Measurements from ENCODE around the gene C19orf25.

Gene C19orf25

GRCh38 chr19:1478934-1479707 is at the start of gene C19orf25:
Gene C19orf25, minus strand, starts transcription at chr19:1479215. Its CDS starts 312 bp downstream, at chr19:1478903.
- Histone ChIP-seq H3K4me3 (peak within 1 kb of the TSS; percentile 75 to 89 (median 86)), H3K4me2 (peak within 1 kb of the TSS; percentile 91 to 96 (median 95)), H3K36me3 (peaks cover 20 to 36% (median 34%) of the 10 kb centered on the region in 11 experiments; a peak in 21 of 22 replicates), H3K27ac (peak within 1 kb of the TSS; percentile 52 to 86 (median 78)), H3K9ac (peak within 1 kb of the TSS; percentile 70 to 89 (median 86)), H3K27me3 (peaks cover 0 to 6% (median 0%) of the 10 kb centered on the region in 11 experiments; a peak in 7 of 22 replicates), H4K20me1 (peaks cover 38 to 46% (median 44%) of the 10 kb centered on the region in 11 experiments), H3K9me3 (replicated peaks in 1 of 11) (no peaks in the 10 kb centered on the region), H3K4me1 (peaks cover 30 to 44% (median 37%) of the 10 kb centered on the region in 10 experiments)
- TF ChIP-seq Cebpa-rat (IDR thresholded peaks at IDR 0.05): no peak

- Histone ChIP-seq H3K27me3 (peaks cover 12 to 34% (median 28%) of the 10 kb centered on the region in 11 experiments; a peak in 19 of 22 replicates), H3K9ac (no peak overlapping the region), H3K4me3 (no peak overlapping the region), H3K4me2 (no peak overlapping the region), H4K20me1 (peaks cover 0 to 32% (median 0%) of the 10 kb centered on the region in 11 experiments; a peak in 2 of 22 replicates), H3K4me1 (peaks cover 0 to 5% (median under 1%) of the 10 kb centered on the region in 10 experiments; a peak in 7 of 20 replicates), H3K9me3 (replicated peaks in 1 of 11) (0 out of 22 replicates have a peak, but pooled peaks cover 0 to 4% (median 0%) of the 10 kb centered on the region in 11 experiments), H3K27ac (no peak overlapping the region), H3K36me3 (no peaks in the 10 kb centered on the region)
- no peak for TF ChIP-seq Cebpa-rat (IDR thresholded peaks at IDR 0.05)
These were observed 48.8 kb upstream of the C19orf25 start for GRCh38 chr19:1527650-1528309.

- TF ChIP-seq Cebpa-rat (IDR thresholded peaks at IDR 0.05): peak in 1 of 11 experiments; percentile 40; a peak in 2 of 22 replicates
- Histone ChIP-seq H3K9ac (no peak overlapping the region), H3K4me3 (no peak overlapping the region), H3K4me2 (no peak overlapping the region), H3K27ac (no peak overlapping the region), H3K9me3 (replicated peaks in 1 of 11) (0 out of 22 replicates have a peak, but pooled peaks cover 0 to 4% (median 0%) of the 10 kb centered on the region in 11 experiments), H3K27me3 (peaks cover 16 to 36% (median 30%) of the 10 kb centered on the region in 11 experiments; a peak in 20 of 22 replicates), H4K20me1 (peaks cover 0 to 32% (median 0%) of the 10 kb centered on the region in 11 experiments; a peak in 2 of 22 replicates), H3K36me3 (no peaks in the 10 kb centered on the region), H3K4me1 (peaks cover 0 to 5% (median under 1%) of the 10 kb centered on the region in 10 experiments; a peak in 12 of 20 replicates)
These were observed 48.1 kb upstream of the C19orf25 start for GRCh38 chr19:1526979-1527649.

- no peak overlapping the region for H3K4me2 ChIP-seq
- H4K20me1 ChIP-seq: peaks cover 0 to 32% (median 0%) of the 10 kb centered on the region in 11 experiments; a peak in 2 of 22 replicates
- H3K36me3 ChIP-seq: no peaks in the 10 kb centered on the region
- 0 out of 22 replicates have a peak, but pooled peaks cover 0 to 4% (median 0%) of the 10 kb centered on the region in 11 experiments for H3K9me3 ChIP-seq (replicated peaks in 1 of 11)
- no peak overlapping the region for H3K27ac ChIP-seq
- H3K27me3 ChIP-seq: peaks cover 20 to 36% (median 30%) of the 10 kb centered on the region in 11 experiments; a peak in 20 of 22 replicates
- H3K9ac ChIP-seq: no peak overlapping the region
- H3K4me1 ChIP-seq: peaks cover 0 to 14% (median 9%) of the 10 kb centered on the region in 10 experiments; a peak in 15 of 20 replicates
- no peak for TF ChIP-seq Cebpa-rat (IDR thresholded peaks at IDR 0.05)
- no peak overlapping the region for H3K4me3 ChIP-seq
These were observed 47.2 kb upstream of the C19orf25 start for GRCh38 chr19:1526066-1526778.

GRCh38 chr19:1525343-1525742 is 46.3 kb upstream of the C19orf25 start:
- Histone ChIP-seq H3K4me2 (no peak overlapping the region), H3K9me3 (replicated peaks in 1 of 11) (0 out of 22 replicates have a peak, but pooled peaks cover 0 to 4% (median 0%) of the 10 kb centered on the region in 11 experiments), H3K9ac (no peak overlapping the region), H3K4me3 (no peak overlapping the region), H3K27ac (no peak overlapping the region), H4K20me1 (peaks cover 0 to 32% (median 0%) of the 10 kb centered on the region in 11 experiments; a peak in 2 of 22 replicates), H3K27me3 (peaks cover 20 to 36% (median 30%) of the 10 kb centered on the region in 11 experiments; a peak in 20 of 22 replicates), H3K4me1 (peaks cover 3 to 22% (median 16%) of the 10 kb centered on the region in 10 experiments), H3K36me3 (no peaks in the 10 kb centered on the region)
- TF ChIP-seq Cebpa-rat (IDR thresholded peaks at IDR 0.05): no peak

GRCh38 chr19:1524972-1525325 is 45.9 kb upstream of the C19orf25 start:
- no peak for TF ChIP-seq Cebpa-rat (IDR thresholded peaks at IDR 0.05)
- peaks cover 7 to 26% (median 20%) of the 10 kb centered on the region in 10 experiments for H3K4me1 ChIP-seq

GRCh38 chr19:1524287-1524971 is 45.4 kb upstream of the C19orf25 start:
- Histone ChIP-seq H3K4me2 (no peak overlapping the region), H3K4me1 (peaks cover 8 to 28% (median 21%) of the 10 kb centered on the region in 10 experiments), H4K20me1 (peaks cover 0 to 30% (median 0%) of the 10 kb centered on the region in 11 experiments; a peak in 2 of 22 replicates), H3K9ac (no peak overlapping the region), H3K36me3 (no peaks in the 10 kb centered on the region), H3K27ac (no peak overlapping the region), H3K27me3 (peaks cover 20 to 36% (median 30%) of the 10 kb centered on the region in 11 experiments; a peak in 20 of 22 replicates), H3K9me3 (replicated peaks in 1 of 11) (0 out of 22 replicates have a peak, but pooled peaks cover 0 to 4% (median 0%) of the 10 kb centered on the region in 11 experiments), H3K4me3 (no peak overlapping the region)
- TF ChIP-seq Cebpa-rat (IDR thresholded peaks at IDR 0.05): no peak

More at GRCh38 chr19:1524972-1525325, 45.9 kb upstream of the C19orf25 start:
- Histone ChIP-seq H4K20me1 (peaks cover 0 to 32% (median 0%) of the 10 kb centered on the region in 11 experiments; a peak in 2 of 22 replicates), H3K4me3 (no peak overlapping the region), H3K27ac (no peak overlapping the region), H3K9ac (no peak overlapping the region), H3K27me3 (peaks cover 20 to 36% (median 30%) of the 10 kb centered on the region in 11 experiments; a peak in 20 of 22 replicates), H3K9me3 (replicated peaks in 1 of 11) (0 out of 22 replicates have a peak, but pooled peaks cover 0 to 4% (median 0%) of the 10 kb centered on the region in 11 experiments), H3K4me2 (no peak overlapping the region), H3K36me3 (no peaks in the 10 kb centered on the region)
